HL-60/S4 treated with phorbol 12-myristate 13-acetate at 8.2 ng/mL for 4 days and 3 days (cell line): ENCODE results near the gene ZNF362.

Experiments
- in situ Hi-C: fragments of 300-500 bp; cut with MboI; formaldehyde crosslinking; loops from 2 replicates; pipeline ENCODE4 v1.15.0; 2022; ENCODE audit warnings: low sequenced_read_pairs

The ZNF362 gene

DNA sequence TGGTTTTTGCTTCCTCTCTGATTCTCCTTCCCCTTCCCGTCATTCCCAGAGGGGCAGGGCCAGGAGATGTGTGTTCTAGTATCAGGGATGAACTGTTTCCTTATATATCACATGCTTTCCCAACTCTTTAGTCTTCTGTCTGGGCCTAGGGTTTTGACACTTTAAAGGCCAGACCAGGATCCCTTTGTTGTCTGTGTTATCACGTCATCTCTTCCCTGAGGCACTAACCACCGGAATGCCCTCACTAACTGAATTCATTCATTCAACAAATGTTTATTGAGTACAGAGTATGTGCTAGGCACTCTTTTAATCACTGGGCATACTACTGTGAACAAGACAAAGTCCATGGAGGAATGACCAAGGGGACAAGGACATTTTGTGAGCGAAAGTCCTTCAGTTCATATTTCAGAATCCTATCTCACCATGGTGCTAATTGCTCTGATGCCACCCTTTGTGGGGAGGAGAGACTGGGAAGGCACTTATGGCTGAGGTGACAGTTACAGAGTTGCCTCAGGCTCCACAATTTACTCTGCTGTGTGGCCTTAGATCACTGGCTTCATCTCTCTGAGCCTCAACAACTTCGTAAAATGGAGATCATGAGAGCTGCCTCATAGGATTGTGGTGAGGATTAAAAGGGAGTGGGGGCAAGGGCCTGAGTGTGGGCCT lies 12.0 kb upstream of the ZNF362 start:
- in situ Hi-C loops, result no loop called here

GRCh38 chr1:33244809-33245186 lies 11.5 kb upstream of the ZNF362 start:
- in situ Hi-C loops, result no loop called here

- in situ Hi-C loops, result no loop called here
These were observed 10.1 kb upstream of the ZNF362 start for GRCh38 chr1:33246171-33246570.

DNA sequence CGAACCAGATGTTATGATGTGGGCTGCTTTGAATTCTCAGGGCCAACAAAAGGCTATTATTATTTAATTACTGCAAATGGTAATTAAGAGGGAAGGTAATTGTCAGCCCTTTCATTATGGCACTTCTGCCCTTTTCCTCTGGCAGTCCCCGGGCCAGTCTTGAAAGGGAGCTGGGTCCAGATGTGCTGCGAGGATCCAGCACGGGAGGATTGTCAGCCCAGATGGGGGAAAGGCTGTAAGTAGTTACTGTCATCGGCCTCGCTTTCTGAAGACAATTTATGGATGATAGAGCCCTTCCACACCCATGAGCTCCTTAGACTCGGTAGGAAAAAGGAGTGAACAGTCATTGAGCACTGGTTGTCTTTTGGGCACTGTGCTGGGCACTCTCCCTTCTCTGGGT lies 8.7 kb upstream of the ZNF362 start:
- in situ Hi-C loops, result no loop called here

DNA sequence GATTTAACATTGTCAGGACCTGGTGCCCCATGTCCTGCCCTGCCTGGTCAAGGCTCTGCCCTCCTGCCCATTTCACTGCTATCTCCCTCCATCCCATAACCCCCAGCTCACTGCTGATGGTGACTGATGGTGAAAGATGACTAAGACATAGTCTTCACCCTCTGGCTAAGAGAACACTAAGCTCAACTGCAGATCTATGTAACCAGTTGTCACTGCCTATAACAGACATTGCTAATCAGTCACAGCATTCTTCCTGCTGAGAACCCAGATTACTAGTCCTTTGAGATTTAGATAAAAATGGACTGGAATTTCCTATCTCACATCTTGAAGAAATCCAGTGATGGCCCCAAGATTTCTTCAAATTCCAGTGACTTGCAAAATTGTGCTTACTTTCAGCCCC lies 8.0 kb upstream of the ZNF362 start:
- in situ Hi-C loops, result no loop called here

GRCh38 chr1:33249422-33249821 lies 6.9 kb upstream of the ZNF362 start:
- in situ Hi-C loops, result no loop called here

DNA sequence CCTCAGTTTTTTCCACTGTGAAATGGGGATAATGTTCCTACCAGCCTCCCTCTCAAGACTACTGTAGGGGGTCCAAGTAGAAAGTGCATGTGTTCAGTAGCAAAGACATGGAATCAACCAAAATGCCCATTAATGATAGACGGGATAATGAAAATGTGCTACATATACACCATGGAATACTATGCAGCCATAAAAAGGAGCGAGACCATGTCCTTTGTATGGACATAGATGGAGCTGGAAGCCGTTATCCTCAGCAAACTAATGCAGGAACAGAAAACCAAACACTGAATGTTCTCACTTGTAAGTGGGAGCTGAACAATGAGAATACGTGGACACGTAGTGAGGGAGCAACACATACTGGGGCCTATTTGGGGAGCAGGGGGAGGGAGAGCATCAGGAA lies 6.1 kb upstream of the ZNF362 start:
- in situ Hi-C loops, result no loop called here

GRCh38 chr1:33250724-33251123 lies 5.6 kb upstream of the ZNF362 start:
- in situ Hi-C loops, result no loop called here

DNA sequence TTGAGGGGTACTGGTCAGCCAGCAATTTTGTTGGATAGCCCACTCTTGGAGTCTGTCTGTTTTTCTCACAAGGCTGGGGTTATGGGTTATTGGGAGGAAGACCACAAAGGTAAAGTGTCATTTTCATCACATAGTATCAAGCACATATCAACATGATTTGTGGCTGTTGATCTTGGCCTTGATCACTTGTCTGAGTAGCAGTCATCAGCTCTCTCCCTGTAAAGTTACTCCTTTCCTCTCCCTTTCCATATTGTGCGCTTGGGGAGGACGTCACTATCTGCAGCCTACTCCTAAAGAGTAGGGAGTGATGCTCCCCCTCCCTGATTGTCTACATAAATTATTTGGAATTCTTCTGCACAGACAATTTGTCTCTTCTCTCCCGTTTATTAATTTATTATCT lies 1.8 kb upstream of the ZNF362 start:
- in situ Hi-C loops, result no loop called here

- in situ Hi-C loops, result no loop called here
These were observed 708 bp upstream of the ZNF362 start for GRCh38 chr1:33255347-33256220.

DNA sequence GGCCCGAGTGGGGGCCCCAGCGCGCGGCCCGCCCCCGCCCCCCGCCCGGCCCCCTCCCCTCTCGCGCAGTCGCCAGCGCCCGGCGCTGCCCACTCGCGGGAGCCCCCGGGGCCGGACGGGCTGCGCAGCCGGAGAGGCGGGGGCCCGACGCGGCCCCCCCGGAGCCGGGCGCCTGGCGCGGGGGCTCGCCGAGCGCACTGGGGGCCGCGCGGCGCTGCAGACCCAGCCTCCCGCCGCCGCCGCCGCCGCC lies 146 bp upstream of the ZNF362 start:
- in situ Hi-C loops, result no loop called here

DNA sequence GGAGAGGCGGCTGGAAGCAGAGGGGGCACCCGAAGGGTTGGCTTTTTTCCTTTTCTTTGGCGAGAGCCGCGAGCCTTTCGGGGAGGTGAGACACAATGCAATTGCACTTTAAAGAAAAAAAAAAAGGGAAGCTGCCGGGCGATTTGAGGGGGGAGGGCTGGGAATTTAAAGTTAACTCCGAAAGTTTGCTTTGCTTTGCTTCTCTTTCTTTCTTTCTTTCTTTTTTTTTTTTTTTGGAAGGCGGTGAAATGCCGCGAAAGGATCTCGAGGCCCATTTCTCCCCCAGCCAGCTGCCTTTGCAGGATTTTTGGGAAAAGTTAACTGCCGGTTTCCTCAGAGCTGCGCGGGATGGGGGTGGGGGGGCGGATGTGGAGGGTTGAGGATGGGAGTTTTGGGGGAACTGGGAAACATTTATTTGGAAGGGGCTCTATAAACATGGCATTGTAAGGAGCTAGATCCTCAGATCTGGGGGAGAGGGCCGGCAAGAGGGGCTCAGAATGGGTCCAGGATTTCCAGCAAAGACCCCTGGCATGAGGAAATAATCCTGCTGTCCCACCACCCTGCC lies 997 bp downstream of the ZNF362 start:
- in situ Hi-C loops, result no loop called here

GRCh38 chr1:33257772-33258712 lies 1.8 kb downstream of the ZNF362 start:
- in situ Hi-C loops, result no loop called here

- in situ Hi-C loops, result no loop called here
These were observed 2.5 kb downstream of the ZNF362 start for GRCh38 chr1:33258788-33259274.

DNA sequence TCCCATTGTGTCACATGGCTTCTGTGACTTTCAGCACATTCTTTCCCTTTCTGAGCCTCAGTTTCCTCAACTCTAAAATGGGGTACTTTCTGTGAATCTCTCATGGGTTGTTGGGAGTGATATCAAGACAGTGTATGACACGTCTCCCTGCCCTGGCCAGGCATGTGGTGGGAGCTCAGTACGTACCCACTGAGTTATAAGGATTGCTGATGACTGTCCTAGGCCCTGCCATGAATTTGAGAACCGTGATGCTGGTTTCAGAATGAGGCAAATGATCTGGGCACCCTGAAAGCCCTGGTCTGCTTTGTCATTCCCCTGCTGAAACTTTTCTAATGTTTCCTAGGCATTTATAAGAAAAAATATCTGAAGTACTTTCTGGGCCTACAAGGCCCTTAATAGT lies 3.6 kb downstream of the ZNF362 start:
- in situ Hi-C loops, result no loop called here

- in situ Hi-C loops, result no loop called here
These were observed 4.1 kb downstream of the ZNF362 start for GRCh38 chr1:33260439-33260838.

DNA sequence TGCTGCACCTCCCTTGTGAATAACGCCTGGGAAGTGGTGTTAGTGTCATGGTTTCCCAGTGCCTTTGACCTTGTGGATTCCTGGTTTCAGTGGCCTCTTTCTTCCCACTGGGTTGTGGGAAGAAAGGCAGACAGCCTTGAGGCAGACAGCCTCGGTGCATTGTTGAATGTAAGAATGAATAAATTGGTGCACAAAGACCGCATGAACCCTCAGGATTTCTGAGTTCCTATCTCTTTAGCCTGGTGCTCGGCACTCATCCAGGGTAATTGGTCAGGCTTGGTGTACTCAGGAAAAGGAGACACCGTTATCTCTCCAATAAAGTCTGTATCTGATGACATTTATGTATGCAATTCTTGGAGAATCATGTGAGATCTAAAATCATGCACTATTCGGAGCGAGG lies 5.1 kb downstream of the ZNF362 start:
- in situ Hi-C loops, result no loop called here

DNA sequence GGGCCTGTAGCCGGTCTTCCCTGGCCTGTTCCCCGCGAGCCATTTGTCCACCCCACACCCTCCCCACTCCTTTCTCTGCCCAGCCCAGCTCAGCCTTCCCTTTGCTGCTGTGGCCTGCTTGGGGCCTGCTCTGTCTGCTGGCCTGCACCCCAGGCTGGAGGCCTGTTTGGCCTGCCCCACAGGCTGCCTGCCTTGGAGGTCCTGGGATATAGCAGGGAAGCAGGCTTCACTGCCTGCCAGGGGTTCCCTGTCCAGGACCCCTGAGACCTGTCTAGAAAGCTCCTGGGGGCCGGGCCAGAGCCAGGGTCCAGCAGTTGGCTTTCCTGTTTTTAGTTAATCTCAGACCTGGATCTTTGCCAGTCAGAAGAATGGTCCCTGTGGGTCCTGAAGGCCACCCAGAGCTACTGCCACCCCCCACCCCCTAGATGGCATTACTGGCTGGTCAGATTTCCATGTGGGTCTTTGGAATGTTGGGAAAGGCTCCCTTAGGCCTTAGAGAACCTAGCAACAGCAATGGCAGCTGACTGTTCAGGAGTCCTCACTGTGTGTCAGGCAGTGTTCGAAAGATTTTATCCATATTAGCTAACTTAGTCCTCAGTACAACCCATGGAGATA lies 7.7 kb downstream of the ZNF362 start:
- in situ Hi-C loops, result no loop called here

GRCh38 chr1:33265780-33266605 lies 9.7 kb downstream of the ZNF362 start:
- in situ Hi-C loops, result no loop called here

DNA sequence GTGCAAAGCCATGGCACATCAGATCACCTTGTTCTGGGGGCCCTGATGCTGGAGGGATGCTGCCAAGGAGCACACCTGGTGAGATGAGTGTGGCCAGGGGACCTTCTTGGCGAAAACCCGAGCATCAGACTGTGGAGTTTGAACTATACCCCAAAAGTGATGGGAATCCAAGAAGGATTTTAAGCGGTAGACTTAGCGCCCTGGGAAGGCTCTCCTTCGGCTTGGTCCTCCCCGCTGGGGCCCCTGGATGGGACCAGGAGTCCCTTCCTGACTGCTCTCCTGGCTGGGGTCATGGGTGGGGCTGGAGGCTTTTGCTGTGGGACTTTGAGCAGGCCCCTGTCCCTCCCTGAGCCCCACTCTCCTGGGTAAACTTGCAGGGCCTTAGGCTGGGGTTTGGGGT lies 10.5 kb downstream of the ZNF362 start:
- in situ Hi-C loops, result no loop called here
